Heart left ventricle (tissue), 16 donors: ENCODE data around the gene MRTFA. TPM values are rescaled to one million over a fixed set of nuclear protein-coding genes. Genes with fewer than 3 reads are reported as not detected.
"Not testable (repeated sequence)": the region's sequence is repeated elsewhere in the genome, so short reads cannot be mapped to it uniquely, and the experiment has no call there.

Source experiments
- ATAC-seq, 4 donors: fragments of 200-7000 bp; cut with Tn5 transposase; one replicate each; pipeline ENCODE4 v1.9.1; 2020 to 2022; ENCODE audit warnings: moderate library complexity in 4 of 4, mild to moderate bottlenecking in 3 of 4, moderate number of reproducible peaks in 1 of 4
- DNase-seq, 5 donors: peaks; one replicate each; pipeline ENCODE4 v3.0.0-alpha.2; 2020
- H3K27ac ChIP-seq, 12 donors: fragments of 200-600 bp; sonication (generic) in 4 of 12; one replicate each; pipeline versions ENCODE4 v1.5.0 to v1.8.0; 2016 to 2022; ENCODE audit warnings: mild to moderate bottlenecking in 2 of 12
- H3K27me3 ChIP-seq, 9 donors: fragments of 200-600 bp; sonication (generic) in 2 of 9; one replicate each; pipeline versions ENCODE4 v1.5.1 to v1.8.0; 2016 to 2022; ENCODE audit warnings: mild to moderate bottlenecking in 3 of 9
- H3K36me3 ChIP-seq, 9 donors: fragments of 200-600 bp; sonication (generic) in 2 of 9; one replicate each; pipeline versions ENCODE4 v1.5.0 to v1.8.0; 2018 to 2022; ENCODE audit warnings: mild to moderate bottlenecking in 2 of 9
- H3K4me1 ChIP-seq, 12 donors: fragments of 200-600 bp; sonication (generic) in 4 of 12; one replicate each; pipeline versions ENCODE4 v1.5.0 to v1.8.0; 2016 to 2022; ENCODE audit warnings: mild to moderate bottlenecking in 3 of 12
- H3K4me3 ChIP-seq, 12 donors: fragments of 200-600 bp; sonication (generic) in 4 of 12; one replicate each; pipeline versions ENCODE4 v1.5.0 to v1.8.0; 2017 to 2022; ENCODE audit warnings: mild to moderate bottlenecking in 9 of 12, moderate library complexity in 4 of 12
- H3K9me3 ChIP-seq, 12 donors: fragments of 200-600 bp; sonication (generic) in 4 of 12; one replicate each; pipeline versions ENCODE4 v1.5.0 to v1.8.0; 2016 to 2022; ENCODE audit warnings: mild to moderate bottlenecking in 1 of 12
- POLR2A ChIP-seq, 2 donors: fragments of 450-650 bp; IDR thresholded peaks; one replicate each; pipeline ENCODE4 v1.6.1; 2017; ENCODE audit warnings: antibody characterized with exemption in 2 of 2, mild to moderate bottlenecking in 2 of 2, moderate library complexity in 2 of 2
- WGBS, 4 donors: extraction: QIAGEN DNeasy Blood & Tissue Kit in 2 of 4; methylation state at CpG; one replicate each; pipeline versions ENCODE4 v1.1.5 to v1.1.7; 2013 to 2018; 5-methylcytosine and 5-hydroxymethylcytosine counted together
- intact Hi-C, 10 donors: fragments of 100-400 bp; cut with DNase I; formaldehyde crosslinking; loops; one replicate each; pipeline versions ENCODE4 v1.11.1 to v1.14.2; 2022
- polyA plus RNA-seq, 2 donors: library from polyadenylated mRNA; stranded (reverse); fragments of 200-250 nt; gene quantifications; one replicate each; pipeline ENCODE4 v1.2.3, GENCODE V29; 2013
- total RNA-seq, 9 donors: library from RNA; depleted of rRNA in 2 of 9; stranded (reverse); fragments of >200 nt in 2 of 9; fragmentation: NEBNext Ultra II Directional in 3 of 9; extraction: Animal tissue kit (Norgen Biotek cat#: 25700) in 3 of 9; gene quantifications; one replicate each; pipeline versions ENCODE4 v1.1.0 to v1.2.4, GENCODE V29; 2016 to 2023
- TF ChIP-seq, protein P1 (sequence below), 12 donors: fragments of 200-600 bp; sonication (generic) in 4 of 12; IDR thresholded peaks; one replicate each; pipeline versions ENCODE4 v1.5.0 to v1.8.0; 2018 to 2022; ENCODE audit warnings: antibody characterized with exemption in 12 of 12, mild to moderate bottlenecking in 5 of 12
- donor health status: ischemic (EF 13 %, LVEDD 7.1; RV severe dilation, severe dysfunction).
- donor health status: healthy with polysubstance abuse.
- donor health status: DM: no; HTN: yes; CAD: no.
- donor health status: DM: no; HTN: no; CAD: no.
- donor health status: ischemic (EF 25% LVEDD 6.9; RV normal size, moderate dysfunction).
- donor health status: ischemic (EF 25% LVEDD 5.7; RV mildly dilated, moderate dysfunction).
- donor health status: healthy.
- donor health status: DM: yes; HTN: yes; CAD: no.
- donor health status: ischemic (EF 35%, LVEDD 5.7; RV mildly dilated, moderate dysfunction).
- donor health status: nonischemic (EF 11% LVEDD 7.7; RV severe dilation, severe dysfunction).
- donor health status: DM: yes; HTN: yes; CAD: no.
- donor health status: PGD.
- donor health status: ischemic (EF 29% LVEDD 5.4; RV normal size, mild dysfunction).
- donor health status: nonischemic (EF 23%, LVEDD 6.1; RV moderate dilation, normal function).

MRTFA gene
- total and polyA plus RNA-seq, 11 donors, result 14.0 to 52.6 (median 26.9) TPM

DNA sequence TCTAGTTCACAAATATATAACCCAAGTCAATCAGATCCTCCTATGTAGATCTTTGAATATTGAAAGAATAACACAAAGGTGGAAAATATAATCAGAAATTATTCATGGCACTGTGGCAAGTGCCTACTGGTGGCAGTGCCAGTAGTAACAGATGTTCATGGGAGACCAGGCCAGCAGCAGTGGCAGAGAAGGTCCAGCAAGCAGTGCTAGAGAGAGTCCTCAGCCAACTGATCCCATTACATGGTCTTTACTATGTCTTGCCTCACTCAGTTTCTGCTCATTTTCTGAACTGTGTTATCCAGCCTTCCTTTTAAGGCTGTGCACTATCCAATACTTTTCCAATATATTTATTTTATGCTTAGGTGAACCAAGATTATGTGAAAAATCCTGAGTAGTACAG is 124.9 kb downstream of the MRTFA start:
- Histone ChIP-seq H3K27ac (peak overlapping the region; percentile 16 to 92 (median 76)), H3K36me3 (peaks cover 0 to 4% (median 0%) of the 10 kb centered on the region in 9 donors), H3K9me3 (no peaks in the 10 kb centered on the region), H3K4me3 (no peak overlapping the region), H3K27me3 (no peaks in the 10 kb centered on the region), H3K4me1 (peaks cover 6 to 69% (median 54%) of the 10 kb centered on the region in 12 donors)
- DNase-seq, result no peak
- intact Hi-C loops, result loop anchor here in 2 of 10 donors (5.0 to 10.0 kb wide), 2 partner anchors 77 to 126 kb away; partner anchors contain the start of gene MRTFA (in 1 of the 2)
- peak in 2 of 4 donors; percentile 21 to 47 for ATAC-seq
- TF ChIP-seq, protein P1, sequence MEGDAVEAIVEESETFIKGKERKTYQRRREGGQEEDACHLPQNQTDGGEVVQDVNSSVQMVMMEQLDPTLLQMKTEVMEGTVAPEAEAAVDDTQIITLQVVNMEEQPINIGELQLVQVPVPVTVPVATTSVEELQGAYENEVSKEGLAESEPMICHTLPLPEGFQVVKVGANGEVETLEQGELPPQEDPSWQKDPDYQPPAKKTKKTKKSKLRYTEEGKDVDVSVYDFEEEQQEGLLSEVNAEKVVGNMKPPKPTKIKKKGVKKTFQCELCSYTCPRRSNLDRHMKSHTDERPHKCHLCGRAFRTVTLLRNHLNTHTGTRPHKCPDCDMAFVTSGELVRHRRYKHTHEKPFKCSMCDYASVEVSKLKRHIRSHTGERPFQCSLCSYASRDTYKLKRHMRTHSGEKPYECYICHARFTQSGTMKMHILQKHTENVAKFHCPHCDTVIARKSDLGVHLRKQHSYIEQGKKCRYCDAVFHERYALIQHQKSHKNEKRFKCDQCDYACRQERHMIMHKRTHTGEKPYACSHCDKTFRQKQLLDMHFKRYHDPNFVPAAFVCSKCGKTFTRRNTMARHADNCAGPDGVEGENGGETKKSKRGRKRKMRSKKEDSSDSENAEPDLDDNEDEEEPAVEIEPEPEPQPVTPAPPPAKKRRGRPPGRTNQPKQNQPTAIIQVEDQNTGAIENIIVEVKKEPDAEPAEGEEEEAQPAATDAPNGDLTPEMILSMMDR (IDR thresholded peaks at IDR 0.05), result peak in 2 of 12 donors; percentile 3 to 16
- no peak for TF ChIP-seq POLR2A (IDR thresholded peaks at IDR 0.05)

DNA sequence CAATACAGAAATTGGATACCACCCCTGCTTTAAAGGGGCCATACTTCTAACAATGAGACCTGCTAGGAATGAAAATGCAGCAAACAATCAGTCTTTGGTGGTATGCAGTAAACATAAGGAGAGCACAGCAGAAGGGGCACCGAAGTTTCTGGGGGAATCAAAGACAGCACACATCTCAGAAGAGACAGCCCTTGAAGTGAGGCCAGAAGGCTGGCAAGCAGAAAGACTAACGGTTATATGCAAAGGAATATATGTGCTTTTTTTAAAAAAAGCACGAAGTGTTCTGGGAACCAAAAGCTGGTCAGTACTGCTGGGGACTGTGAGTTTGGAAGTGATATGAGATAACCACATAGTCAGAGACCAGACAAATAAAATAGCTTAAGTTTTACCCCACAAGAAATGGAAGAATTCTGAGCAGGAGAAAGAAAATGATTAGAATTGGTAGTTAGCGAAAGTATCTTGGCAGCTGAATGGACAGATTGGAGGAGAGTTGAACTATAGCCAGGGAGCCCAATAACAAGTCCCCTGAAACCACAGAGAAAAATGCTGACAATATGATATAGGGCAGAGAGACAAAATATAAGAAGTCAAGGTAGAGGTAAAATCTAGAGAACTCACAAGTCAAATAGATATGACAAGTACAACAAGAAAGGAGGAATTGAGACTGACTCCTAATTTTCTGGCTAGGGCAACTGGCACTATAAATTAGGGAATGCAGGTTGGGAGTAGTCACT is 125.7 kb downstream of the MRTFA start:
- no peak for DNase-seq
- Histone ChIP-seq H3K9me3 (no peaks in the 10 kb centered on the region), H3K4me3 (no peak overlapping the region), H3K27me3 (no peaks in the 10 kb centered on the region), H3K36me3 (peaks cover 0 to 4% (median 0%) of the 10 kb centered on the region in 9 donors), H3K4me1 (peaks cover 6 to 67% (median 54%) of the 10 kb centered on the region in 12 donors), H3K27ac (peak overlapping the region; percentile 58 to 92 (median 78))
- intact Hi-C loops, result loop anchor here in 2 of 10 donors (5.0 to 10.0 kb wide), 2 partner anchors 76 to 127 kb away; partner anchors contain the start of gene MRTFA (in 1 of the 2)
- WGBS, 4 donors, result 51 to 58% (median 55%) methylated on average over 4 of the region's 4 CpGs
- TF ChIP-seq, protein P1 (IDR thresholded peaks at IDR 0.05), result no peak
- TF ChIP-seq POLR2A (IDR thresholded peaks at IDR 0.05), result no peak
- no peak for ATAC-seq

DNA sequence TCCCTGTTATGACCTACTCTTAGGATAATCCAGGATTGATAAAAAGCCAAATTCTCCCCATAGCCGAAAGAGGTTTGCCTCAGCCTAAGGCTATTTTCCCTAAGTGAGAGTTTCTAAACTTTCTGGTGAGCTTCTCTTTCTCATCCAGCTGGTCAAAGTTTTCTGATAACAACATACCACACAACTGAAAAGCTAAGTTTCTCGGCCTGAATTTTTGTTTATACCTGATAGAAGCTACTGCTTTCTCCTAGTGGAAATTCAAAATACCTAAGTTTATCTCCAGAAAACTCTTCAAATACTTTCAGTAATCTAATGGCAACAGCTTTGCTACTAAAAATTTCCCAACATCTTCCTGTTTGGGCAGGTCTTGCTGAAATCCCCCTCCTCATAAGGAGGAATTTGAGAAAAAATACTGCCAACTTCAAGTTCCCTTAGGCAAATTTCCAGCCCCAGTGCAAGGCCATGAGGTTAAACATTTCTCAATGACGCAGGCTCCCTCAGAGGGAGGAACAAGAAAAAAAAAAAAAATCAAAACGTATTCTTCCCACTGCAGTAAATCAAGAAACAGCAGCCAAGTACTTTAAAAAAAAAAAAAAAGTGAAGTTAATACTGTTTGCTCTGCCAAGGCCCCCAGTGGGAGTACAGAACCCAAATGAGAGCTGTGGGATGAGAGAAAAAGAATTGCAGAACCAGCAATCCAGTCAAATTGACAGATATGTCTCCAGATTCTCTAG is 127.0 kb downstream of the MRTFA start:
- intact Hi-C loops, result loop anchor here in 2 of 10 donors (5.0 to 10.0 kb wide), 3 partner anchors 75 to 128 kb away; partner anchors contain the start of gene MRTFA (in 1 of the 2)
- no peak for TF ChIP-seq POLR2A (IDR thresholded peaks at IDR 0.05)
- TF ChIP-seq, protein P1 (IDR thresholded peaks at IDR 0.05), result no peak
- Histone ChIP-seq H3K36me3 (peaks cover 0 to 1% (median 0%) of the 10 kb centered on the region in 9 donors), H3K27me3 (no peaks in the 10 kb centered on the region), H3K4me3 (peak overlapping the region in 1 of 12 donors; percentile 5), H3K27ac (peak overlapping the region; percentile 68 to 92 (median 78)), H3K4me1 (peaks cover 6 to 80% (median 55%) of the 10 kb centered on the region in 12 donors), H3K9me3 (no peaks in the 10 kb centered on the region)
- DNase-seq, result peak in 4 of 5 donors; percentile 37 to 74 (median 64)
- WGBS, 4 donors, result 23 to 35% (median 24%) methylated on average over 4 of the region's 4 CpGs
- ATAC-seq, result peak; percentile 63 to 84 (median 75)

DNA sequence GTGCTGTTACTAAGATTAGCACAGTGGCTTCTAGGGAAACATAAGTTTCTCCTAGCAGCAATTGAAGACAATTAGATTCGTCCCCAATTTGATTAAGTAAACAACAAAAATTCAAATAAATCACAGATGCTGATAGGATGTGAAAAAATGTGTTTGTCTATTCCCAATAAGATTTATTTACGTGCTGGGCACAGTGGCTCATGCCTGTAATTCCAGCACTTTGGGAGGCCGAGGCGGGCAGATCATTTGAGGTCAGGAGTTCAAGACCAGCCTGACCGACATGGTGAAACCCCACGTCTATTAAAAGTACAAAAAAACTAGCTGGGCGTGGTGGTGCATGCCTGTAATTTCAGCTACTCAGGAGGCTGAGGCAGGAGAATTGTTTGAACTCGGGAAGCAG is 128.5 kb downstream of the MRTFA start:
- H3K4me1 ChIP-seq, result peaks cover 6 to 85% (median 63%) of the 10 kb centered on the region in 12 donors
- not testable (repeated sequence) for H3K9me3 ChIP-seq, DNase-seq, H3K4me3 ChIP-seq, ATAC-seq, H3K27me3 ChIP-seq, H3K36me3 ChIP-seq
- intact Hi-C loops, result loop anchor here in 1 of 10 donors (5.0 kb wide), 1 partner anchor 89 kb away; no protein-coding TSS in a partner anchor
- WGBS, 4 donors, result 75 to 86% (median 83%) methylated on average over 8 of the region's 8 CpGs
- H3K27ac ChIP-seq, result peak overlapping the region in 11 of 12 donors; percentile 40 to 92 (median 79)
